ENCODE measurements around the gene FNDC3B.

- TF ChIP-seq EZH2phosphoT487 (IDR thresholded peaks at IDR 0.05; ENCODE audit: borderline replicate concordance) (no peak), CTCF (conservative IDR thresholded peaks at IDR 0.05; ENCODE audit: low read length) (no peak)
Measured at GRCh38 chr3:172211123-172211522, 171.7 kb downstream of the FNDC3B start.

Data from Loucy (cell line).